ENCODE results near the gene PPM1F. TPM values are rescaled to one million over a fixed set of nuclear protein-coding genes. Genes with fewer than 3 reads are reported as not detected.

The PPM1F gene, protein sequence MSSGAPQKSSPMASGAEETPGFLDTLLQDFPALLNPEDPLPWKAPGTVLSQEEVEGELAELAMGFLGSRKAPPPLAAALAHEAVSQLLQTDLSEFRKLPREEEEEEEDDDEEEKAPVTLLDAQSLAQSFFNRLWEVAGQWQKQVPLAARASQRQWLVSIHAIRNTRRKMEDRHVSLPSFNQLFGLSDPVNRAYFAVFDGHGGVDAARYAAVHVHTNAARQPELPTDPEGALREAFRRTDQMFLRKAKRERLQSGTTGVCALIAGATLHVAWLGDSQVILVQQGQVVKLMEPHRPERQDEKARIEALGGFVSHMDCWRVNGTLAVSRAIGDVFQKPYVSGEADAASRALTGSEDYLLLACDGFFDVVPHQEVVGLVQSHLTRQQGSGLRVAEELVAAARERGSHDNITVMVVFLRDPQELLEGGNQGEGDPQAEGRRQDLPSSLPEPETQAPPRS
- polyA plus RNA-seq (ENCODE audit: insufficient read length): 39.2 TPM
- long read RNA-seq, donor 1, full-length matches to known transcripts: 17 of 17 reads
- long read RNA-seq, donor 1, partial matches to known transcripts: 0 of 17 reads
- long read RNA-seq, donor 1, other reads (novel, unspliced or antisense): 0 of 17 reads
- long read RNA-seq, donor 2, full-length matches to known transcripts: 8 of 8 reads
- long read RNA-seq, donor 2, partial matches to known transcripts: 0 of 8 reads
- long read RNA-seq, donor 2, other reads (novel, unspliced or antisense): 0 of 8 reads
- long read RNA-seq, donor 3, full-length matches to known transcripts: 7 of 7 reads
- long read RNA-seq, donor 3, partial matches to known transcripts: 0 of 7 reads
- long read RNA-seq, donor 3, other reads (novel, unspliced or antisense): 0 of 7 reads
- long read RNA-seq, donor 4: 0 reads
- long read RNA-seq, donor 5, full-length matches to known transcripts: 11 of 11 reads
- long read RNA-seq, donor 5, partial matches to known transcripts: 0 of 11 reads
- long read RNA-seq, donor 5, other reads (novel, unspliced or antisense): 0 of 11 reads
- long read RNA-seq, donor 6, full-length matches to known transcripts: 5 of 14 reads
- long read RNA-seq, donor 6, partial matches to known transcripts: 9 of 14 reads
- long read RNA-seq, donor 6, other reads (novel, unspliced or antisense): 0 of 14 reads
- long read RNA-seq, donor 7, full-length matches to known transcripts: 8 of 8 reads
- long read RNA-seq, donor 7, partial matches to known transcripts: 0 of 8 reads
- long read RNA-seq, donor 7, other reads (novel, unspliced or antisense): 0 of 8 reads
- long read RNA-seq, donor 8: 0 reads

DNA sequence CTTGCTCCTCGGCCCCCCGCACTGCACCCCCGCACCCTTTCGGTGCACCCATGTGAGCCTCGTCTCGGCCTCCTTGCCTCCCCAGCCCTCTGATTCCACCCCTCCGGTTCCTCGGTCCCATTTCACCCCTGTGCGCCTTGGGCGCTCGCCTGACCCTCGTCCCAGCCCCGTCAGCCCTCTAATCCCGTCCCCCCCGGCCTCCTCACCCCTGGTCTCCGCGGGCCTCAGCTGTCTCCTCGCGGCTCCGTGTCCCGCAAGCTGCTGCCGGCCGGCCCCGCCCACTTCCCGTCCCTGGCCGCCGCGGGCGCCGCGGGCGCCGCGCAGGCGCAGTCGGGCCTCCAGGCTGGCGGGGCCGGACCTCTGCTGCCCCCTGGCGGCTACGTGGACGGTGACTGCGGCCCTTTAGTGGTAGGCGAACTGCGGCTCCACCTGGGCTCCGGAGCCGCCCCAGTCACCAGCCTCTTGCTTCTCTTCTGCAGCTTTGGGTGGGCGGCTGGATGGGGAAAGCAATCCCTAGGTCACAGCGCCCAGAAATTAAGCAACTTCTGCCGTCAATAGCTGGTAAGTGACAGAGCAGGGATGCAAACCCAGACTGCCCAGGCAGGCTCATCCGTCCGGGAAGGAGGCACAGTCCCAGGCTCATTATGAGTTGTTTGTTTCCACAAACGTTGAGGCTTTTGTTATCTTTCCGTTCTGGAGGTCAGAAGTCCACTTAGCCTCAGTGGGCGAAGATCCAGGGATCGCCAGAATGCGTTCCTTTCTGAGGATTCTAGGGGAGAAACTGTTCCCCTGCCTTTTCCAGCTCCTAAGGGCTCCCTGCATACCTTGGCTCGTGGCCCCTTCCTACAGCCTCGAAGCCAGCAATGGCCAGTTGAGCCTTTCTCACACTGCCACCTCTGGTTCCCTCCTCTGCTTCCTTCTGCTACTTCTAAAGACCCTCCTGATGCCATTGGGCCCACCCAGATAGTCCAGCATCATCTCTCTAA is at the start of gene PPM1F:
Gene PPM1F (minus strand): TSS at position 263 of the 986 bp plus-strand sequence. CDS start 6,800 bp downstream, outside the sequence.
- DNase-seq: peak; percentile 65

DNA sequence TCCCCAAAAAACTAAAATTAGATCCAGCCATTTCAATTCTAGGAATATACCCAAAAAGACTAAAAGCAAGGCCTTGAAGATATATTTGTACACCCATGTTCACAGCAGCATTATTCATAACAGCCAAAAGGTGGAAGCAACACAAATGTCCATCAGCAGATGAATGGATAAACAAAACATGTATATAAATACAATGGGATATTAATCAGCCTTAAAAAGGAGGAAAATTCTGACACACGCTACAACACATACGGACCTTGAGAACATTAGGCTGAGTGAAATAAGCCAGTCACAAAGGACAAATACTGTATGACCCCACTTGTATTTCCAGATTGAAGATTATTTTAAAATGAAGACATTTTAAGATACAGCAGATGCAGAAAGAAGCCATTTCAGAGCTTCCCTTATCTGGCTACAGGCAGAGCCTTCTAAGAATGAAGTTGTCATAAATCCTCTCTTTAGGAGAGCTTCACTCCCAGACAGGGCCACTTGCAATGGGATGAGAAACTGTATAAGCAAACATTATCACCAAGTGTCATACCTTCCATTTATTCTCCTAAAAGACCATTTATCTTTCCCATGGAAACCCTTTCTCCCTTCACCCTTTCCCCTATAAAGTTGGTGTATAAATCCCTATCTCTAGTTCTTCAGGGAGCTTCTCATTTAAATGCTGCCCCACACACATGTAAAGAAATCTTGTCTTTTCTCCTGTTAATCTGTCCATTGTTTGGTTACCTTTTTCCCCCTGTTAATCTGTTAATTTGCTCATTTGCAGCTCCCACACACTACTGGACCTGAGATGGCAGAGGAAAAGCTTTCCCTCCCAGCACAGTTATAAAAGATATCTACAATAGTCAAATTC is 49.2 kb upstream of the PPM1F start:
- no peak for DNase-seq

DNA sequence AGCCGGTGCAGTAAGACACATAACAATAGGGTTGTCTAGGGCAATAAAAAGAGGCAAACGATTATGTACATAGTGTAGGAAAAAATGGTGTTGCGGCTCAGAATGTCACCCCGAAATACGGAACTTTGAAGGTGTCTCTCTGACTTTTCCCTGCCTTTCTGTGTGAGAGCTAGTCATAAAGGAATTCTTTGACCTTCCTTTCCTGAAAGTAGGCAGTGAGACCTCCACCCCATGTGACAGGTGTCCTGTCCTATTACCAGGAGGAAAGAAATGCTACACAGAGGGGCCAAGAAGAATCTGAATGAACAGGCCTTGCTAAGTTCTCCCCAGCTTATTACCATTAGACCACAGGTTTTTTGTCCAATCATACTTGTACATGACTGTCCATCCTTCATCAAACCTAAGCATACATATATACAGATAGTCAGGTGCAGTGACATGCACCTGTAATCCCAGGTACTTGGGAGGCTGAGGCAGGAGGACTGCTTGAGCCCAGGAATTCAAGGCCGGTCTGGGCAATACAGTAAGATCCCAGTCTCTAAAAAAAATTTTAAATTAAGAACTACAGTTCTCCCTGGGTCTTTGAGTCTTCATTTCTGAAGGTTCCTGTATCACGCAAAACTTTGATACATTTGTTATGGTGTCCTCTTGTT is 46.1 kb upstream of the PPM1F start:
- no peak for DNase-seq

DNA sequence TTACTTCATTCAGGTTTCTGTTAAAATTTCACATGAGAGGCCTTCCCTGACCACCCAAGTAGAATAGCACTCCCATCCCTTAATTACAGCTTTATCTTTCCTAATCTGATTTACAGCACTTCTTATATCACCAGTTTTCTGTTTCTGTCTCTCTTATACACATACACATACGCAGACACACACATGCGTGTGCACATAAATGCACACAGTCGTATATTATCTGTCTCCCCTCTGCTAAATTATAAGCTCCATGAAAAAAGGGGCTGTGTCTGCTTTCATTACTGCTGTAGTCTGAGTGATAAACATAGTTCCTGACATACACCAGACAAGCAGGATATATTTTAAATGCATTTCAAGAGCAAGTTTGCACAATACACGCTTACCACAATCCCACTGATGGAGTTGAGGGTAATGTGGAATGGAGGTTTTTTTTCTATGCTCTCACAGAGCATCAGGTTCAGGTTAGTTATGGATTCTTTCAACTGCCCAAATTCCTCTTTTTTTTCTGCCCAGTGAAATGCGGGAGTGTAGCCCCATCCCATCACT is 43.6 kb upstream of the PPM1F start:
- DNase-seq: no peak

DNA sequence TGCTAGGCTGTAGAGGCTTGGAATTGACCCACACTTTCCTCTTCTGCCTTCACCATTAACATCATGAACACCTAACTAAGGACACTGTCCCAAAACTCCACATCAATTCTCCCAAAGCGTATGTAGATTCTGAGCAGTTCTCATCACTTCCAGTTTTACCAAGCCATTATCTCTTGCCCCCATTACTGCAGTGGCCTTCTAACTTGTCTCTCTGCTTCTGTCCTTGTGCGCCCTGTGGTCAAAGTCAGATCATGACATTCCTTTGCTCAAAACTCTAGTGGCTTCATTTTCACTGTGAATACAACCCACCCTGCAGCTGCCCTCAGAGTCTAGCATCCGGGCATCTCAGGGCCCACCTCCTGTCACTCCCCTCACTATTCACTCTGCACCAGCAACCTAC is 43.0 kb upstream of the PPM1F start:
- DNase-seq: no peak

DNA sequence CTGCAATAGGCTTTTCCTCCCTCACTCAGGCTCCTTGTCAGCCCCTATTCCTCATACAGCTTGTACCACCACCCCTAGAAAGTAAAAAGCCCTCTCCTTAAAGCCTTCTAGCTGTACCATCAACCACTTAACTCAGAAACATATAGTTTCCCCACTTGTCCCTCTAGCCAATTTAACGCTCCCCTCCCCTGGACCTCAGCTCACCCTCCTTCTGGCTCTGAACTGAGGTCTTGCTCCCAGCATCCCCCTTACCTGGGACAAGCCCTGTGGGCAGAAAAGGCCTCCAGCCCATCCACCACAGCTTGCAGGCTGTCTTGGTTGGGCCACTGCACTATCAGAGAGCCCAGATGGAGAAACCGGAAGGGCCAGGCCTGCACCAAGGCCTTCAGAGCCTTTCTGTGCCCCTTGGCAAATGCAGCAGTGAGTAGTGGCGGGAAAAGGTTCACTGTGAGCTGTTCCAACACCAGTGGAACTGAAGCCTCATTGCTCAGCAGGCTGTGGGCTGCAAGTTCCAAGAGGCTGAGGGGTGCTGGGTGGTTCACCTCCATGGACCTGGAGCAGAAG is 42.3 kb upstream of the PPM1F start:
- no peak for DNase-seq

DNA sequence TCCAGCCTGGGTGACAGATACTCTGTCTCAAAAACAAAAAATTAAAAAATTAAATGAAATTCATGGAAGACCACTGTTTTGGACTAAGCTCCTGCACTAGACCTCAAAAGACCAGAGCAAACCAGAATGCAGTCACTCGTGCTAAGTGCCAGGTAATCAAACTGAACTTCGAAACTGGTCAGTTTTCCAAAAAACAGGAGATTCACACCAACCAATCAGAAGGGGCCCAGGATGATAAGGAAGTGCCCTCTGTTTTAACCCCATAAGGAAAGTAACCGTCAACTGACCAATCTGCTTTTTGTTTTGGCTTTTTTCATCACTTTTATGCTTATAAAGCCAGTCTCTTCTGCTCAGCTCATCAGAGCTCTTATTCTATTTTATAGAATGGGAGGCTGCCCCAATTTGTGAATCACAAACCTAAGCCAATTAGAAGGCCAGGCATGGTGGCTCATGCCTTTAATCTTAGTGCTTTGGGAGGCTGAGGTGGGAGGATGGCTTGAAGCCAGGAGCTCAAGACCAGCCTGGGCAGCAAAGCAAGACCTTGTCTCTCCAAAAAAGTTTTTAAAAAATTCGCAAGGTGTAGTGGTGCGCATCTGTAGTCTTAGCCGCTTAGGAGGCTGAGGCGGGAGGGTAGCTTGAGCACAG is 40.1 kb upstream of the PPM1F start:
- DNase-seq: no peak

DNA sequence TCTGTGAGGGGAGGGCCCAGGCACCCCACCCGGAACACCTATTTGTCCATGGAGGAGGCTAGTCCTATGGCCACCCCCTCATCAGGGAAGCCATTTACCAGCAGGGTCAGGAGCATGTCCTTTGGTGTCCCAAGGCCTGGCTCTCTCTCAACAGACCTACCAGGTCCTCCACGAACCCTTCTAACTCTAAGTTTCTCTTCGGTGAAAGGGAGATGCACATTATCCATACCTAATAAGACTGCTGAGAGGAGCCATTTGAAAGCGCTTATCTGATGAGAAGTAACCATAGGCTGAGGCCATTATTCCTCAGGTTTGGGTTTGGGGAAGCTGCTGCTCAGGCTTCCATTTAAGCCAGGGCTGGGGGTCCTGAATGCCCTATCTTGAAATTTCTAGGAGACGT is 39.1 kb upstream of the PPM1F start:
- DNase-seq: no peak

DNA sequence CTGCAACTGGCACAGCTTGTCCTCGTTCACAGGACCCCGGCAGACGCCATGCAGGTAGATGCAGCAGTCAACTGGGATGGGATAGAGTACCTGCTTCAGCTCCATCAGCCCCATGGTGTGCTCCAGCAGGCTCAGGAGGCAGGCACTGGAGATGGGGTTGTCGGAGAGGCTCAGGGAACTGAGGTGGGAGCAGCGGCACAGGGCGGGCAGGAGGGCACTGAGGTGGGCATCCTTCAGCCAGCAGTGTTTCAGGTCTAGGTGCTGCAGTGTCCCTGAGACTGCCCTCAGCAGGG is 38.6 kb upstream of the PPM1F start:
- no peak for DNase-seq

DNA sequence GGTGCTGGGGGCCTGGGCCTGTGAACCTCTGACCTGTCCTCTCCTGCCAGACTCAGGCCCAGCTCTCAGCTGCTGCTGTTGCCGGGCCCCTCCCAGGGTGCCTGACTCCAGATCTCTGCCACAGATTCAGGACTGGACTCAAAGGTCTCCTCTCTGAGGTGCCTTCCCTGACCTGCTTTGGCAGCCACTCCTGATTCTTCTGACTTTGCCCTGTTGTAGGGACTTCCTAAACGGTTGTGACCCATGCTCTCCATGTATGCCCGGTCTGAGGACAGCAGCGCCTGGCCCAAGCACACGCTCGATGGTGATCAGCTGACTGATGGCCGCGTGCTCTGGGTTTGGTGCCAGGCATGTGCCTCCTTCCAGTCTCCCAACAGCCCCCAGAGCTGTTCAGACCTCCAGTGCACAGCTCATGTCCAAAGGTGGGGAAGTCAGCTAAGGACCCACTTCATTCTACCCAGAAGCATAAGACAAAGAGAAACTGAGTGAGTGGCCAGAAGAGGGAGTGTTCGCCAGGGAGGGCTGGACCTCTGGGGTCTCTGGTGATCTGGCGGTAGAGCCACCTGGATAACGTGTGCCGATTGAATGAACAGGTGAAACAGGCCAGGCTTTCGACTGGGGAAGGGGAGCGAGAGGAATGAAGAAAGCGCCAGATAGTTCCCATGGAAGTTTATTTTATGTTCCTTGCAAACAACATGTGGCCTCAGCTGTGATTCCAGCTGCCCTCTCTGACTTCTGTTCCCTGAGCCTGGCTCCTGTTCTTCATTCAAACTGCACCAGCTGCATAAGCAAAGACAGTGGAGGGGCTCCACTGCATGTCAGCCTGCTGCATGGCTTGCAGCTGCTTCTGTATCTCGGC is 38.0 kb upstream of the PPM1F start:
- DNase-seq: no peak

DNA sequence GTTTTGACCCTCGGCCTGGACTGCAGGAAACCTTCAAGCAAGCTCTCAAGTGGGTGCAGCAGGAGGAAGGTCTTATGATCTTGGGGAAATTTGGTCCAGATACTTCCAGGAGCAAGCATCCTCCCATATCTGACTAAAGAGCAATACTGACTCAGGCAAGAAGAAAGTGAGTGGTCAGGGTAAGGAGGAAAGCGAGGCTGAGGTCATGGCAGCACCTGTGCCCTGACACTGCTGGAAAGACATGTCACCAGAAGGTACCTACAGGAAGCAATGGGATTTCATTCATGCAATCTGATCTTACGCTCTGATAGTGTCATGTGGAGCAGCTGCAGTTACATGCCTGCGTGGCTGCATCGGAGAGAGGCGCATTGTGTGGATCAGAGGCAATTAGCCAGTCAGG is 36.4 kb upstream of the PPM1F start:
- no peak for DNase-seq

DNA sequence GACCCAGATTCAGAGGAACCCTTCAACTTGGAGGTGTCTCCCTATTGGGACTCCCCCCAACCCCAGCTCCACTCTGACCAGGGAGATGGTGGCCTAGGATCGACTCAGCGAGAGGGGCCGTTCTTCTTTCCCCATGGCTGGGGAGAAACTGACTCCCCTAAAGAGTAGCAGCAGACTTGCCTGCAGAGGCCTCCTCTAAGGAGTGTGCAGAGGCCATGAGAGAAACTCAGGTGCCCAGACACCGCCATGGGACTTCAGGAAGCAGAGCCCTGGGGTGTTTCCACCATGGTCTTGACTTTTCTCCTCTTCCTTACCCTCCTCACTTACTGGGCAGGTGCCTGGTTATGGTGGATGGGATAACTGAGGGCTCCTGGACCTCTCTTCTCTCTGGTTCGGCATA is 32.6 kb upstream of the PPM1F start:
- DNase-seq: no peak

DNA sequence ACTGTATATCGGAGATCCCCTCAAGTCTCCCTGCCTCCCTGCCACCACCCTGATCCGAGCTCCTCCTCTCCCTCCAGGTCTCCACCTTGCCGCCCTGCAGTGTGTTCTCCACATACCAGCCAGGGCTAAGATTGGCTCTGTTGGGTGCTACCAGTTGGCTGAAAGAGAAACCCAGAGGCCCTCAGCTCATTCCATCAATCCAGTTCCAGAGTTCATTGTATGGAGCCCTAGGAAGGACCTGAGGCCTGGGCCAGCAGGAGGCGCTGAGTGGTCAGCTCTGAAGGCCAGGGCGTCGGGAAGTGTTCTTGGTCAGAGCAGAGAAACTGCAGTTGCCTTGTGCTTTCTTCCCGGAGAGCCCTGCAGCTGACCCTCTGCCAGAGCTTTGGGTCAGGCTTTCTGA is 32.1 kb upstream of the PPM1F start:
- DNase-seq: no peak

DNA sequence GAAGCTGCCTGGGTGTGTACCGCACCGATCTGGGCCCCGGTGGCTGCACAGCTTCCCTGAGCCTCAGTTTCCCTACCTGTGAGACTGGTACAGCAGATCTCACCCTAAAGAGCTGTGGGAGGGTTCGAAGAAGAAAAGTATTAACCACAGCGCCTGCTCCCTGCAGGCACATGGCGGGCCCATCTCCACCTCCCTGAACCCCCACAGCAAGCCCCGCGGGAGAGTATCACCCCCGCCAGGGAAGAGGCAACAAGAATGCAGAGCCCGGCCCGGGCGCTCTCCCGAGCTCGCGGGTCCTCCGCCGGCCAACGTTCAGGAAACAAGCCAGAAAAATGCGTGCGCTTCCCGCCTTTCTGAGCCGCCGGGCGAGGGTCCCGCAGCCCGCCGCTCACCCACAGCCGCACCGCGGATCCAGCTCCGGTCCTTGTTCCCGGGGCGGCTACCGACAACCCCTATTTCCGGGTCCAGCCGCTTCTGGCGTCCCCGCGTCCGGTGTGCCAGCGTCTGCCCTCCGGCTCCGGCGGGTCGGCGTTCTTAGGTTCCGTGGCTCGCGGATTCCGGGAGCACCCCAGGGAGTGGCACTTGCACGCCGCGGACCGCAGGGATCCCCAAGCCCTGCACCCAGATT is 29.8 kb upstream of the PPM1F start, which contains the start of gene TOP3B:
Gene TOP3B (minus strand): TSS at position 450 of the 628 bp plus-strand sequence. CDS start 7,078 bp downstream, outside the sequence.
- DNase-seq: peak; percentile 71

DNA sequence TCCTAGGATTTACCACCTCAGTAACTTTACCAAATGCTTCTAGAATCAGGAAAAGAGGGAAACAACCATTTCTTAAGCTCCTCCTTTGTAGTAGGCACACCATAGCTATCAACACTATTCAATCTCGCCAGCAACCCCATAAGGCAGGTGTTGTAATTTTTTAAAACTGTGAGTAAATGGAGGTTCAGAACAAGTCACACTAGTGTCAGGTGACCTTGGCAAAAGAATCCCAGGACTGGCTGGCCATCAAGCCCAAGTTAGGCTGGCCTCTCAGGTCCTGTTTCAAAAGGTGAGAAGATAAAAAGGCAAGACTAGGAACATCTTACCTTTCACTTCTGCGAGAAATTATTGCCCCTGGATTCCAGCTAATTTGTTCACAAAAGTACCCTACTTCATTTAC is 29.2 kb upstream of the PPM1F start:
- no peak for DNase-seq

DNA sequence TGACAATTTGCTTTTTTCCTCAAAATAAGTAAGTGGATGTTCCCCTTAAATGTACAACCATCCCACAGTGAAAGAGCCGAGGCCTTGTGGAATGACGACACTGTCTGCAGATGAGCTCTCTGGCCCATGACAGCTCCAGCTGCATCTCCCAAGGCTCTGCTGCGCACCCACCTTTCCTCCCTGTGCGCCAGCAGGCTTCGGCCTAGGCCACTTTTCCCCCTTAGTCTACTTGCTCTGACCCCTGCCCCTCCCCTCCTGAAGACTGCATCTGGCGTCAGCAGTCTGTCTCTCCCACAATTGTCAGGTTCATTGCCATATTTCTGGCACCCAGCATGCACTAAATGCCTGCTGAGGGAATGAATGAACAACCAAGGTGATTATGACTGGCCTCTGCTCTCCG is 27.9 kb upstream of the PPM1F start:
- DNase-seq: no peak
